Prostate gland (tissue), 2 donors: Measurements from ENCODE around the gene ZNF512B.

Source experiments
- CTCF ChIP-seq, 4 experiments: fragments of 200-600 bp in 2 of 4; fragments of 450-650 bp in 2 of 4; sonication (generic) in 2 of 4; IDR thresholded peaks; 1 replicate in 3 of 4; 2 replicates in 1 of 4; pipeline ENCODE4 v1.5.1; 2016 to 2019; ENCODE audit warnings: antibody characterized with exemption in 4 of 4, mild to moderate bottlenecking in 2 of 4, moderate library complexity in 2 of 4
- POLR2A ChIP-seq: fragments of 450-650 bp; IDR thresholded peaks from one replicate; pipeline ENCODE4 v1.6.1; 2016; ENCODE audit warnings: antibody characterized with exemption, mild to moderate bottlenecking
- POLR2AphosphoS5 ChIP-seq: sonication (generic); formaldehyde crosslinking; IDR thresholded peaks from one replicate; pipeline ENCODE4 v1.6.1; 2017; ENCODE audit warnings: antibody characterized with exemption

- TF ChIP-seq POLR2AphosphoS5 (no peak), CTCF (IDR thresholded peaks at IDR 0.05) (no peak), POLR2A (no peak)
Measured at GRCh38 chr20:64015635-64016034, 45.9 kb upstream of the ZNF512B start.
